Hematopoietic multipotent progenitor cell treated with erythropoietin and hydrocortisone succinate and interleukin-3 and kit ligand, for 4 days (in vitro differentiated cells): ENCODE data around the gene MARK3.
"Not testable (repeated sequence)": the region's sequence is repeated elsewhere in the genome, so short reads cannot be mapped to it uniquely, and the experiment has no call there.

Source experiments
- DNase-seq: peaks from one replicate; pipeline ENCODE4 v3.0.0-alpha.2; 2015

Gene MARK3

GRCh38 chr14:103517721-103518421 lies 132.7 kb downstream of the MARK3 start:
- no peak for DNase-seq

GRCh38 chr14:103518422-103519042 lies 133.3 kb downstream of the MARK3 start:
- peak; percentile 76 for DNase-seq

GRCh38 chr14:103519043-103519836 lies 134.0 kb downstream of the MARK3 start:
- DNase-seq, result peak; percentile 82

GRCh38 chr14:103519837-103520212 lies 134.6 kb downstream of the MARK3 start:
- no peak for DNase-seq

GRCh38 chr14:103520269-103520656 lies 135.0 kb downstream of the MARK3 start:
- DNase-seq, result no peak

GRCh38 chr14:103520657-103521437 lies 135.6 kb downstream of the MARK3 start:
- peak; percentile 93 for DNase-seq

GRCh38 chr14:103521438-103521950 lies 136.3 kb downstream of the MARK3 start:
- DNase-seq, result peak; percentile 64

- peak; percentile 51 for DNase-seq
Observed at GRCh38 chr14:103521951-103522563, 136.8 kb downstream of the MARK3 start.

GRCh38 chr14:103522649-103523574 lies 137.7 kb downstream of the MARK3 start, which contains the start of gene CKB:
Gene CKB (minus strand): TSS chr14:103522830. CDS start chr14:103522493, 337 bp downstream.
- peak; percentile 77 for DNase-seq

- DNase-seq, result no peak
Observed at GRCh38 chr14:103523575-103523954, 138.3 kb downstream of the MARK3 start.

GRCh38 chr14:103524002-103524935 lies 139.1 kb downstream of the MARK3 start:
- DNase-seq, result no peak

- DNase-seq, result not testable (repeated sequence)
Observed at GRCh38 chr14:103525430-103526246, 140.4 kb downstream of the MARK3 start.

GRCh38 chr14:103526247-103526913 lies 141.2 kb downstream of the MARK3 start:
- peak; percentile 41 for DNase-seq

GRCh38 chr14:103526914-103527248 lies 141.7 kb downstream of the MARK3 start:
- DNase-seq, result no peak

- DNase-seq, result no peak
Observed at GRCh38 chr14:103527408-103528145, 142.4 kb downstream of the MARK3 start.

GRCh38 chr14:103528146-103528586 lies 143.0 kb downstream of the MARK3 start:
- no peak for DNase-seq

- DNase-seq, result peak; percentile 88
Observed at GRCh38 chr14:103528587-103529382, 143.6 kb downstream of the MARK3 start, which contains the start of gene TRMT61A. Gene TRMT61A (plus strand): TSS chr14:103529196. CDS start chr14:103529979, 783 bp downstream.
